Stimulated activated CD4-positive, alpha-beta T cell treated with anti-CD3 and anti-CD28 coated beads, TNF-alpha, amount 100 ng/mL, for 24 hours (primary cell): Measurements from ENCODE around the gene COA6.

Source experiments
- DNase-seq, 3 experiments: peaks; one replicate each; pipeline ENCODE4 v3.0.0-alpha.2; 2020; ENCODE audit warnings: low read depth in 3 of 3

COA6 gene

DNA sequence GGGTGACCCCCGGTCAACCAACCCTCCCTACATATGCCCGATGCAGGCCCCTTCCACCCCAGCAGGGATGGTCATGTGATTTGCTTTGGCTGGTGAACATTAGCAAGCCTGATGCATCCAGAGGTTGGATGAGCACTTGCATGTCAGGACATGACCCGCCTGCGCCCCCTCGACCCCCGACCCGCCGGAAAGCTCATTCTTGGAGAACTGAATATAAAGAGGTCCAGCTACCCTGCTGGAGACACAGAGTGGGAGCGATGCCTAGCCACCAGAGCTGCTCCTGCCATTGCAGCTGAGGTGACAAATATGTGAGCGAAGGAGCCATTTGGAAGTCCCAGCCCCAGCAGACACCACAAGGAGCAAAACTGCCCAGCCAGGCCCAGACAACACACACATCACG is 39.6 kb downstream of the COA6 start:
- no peak for DNase-seq

DNA sequence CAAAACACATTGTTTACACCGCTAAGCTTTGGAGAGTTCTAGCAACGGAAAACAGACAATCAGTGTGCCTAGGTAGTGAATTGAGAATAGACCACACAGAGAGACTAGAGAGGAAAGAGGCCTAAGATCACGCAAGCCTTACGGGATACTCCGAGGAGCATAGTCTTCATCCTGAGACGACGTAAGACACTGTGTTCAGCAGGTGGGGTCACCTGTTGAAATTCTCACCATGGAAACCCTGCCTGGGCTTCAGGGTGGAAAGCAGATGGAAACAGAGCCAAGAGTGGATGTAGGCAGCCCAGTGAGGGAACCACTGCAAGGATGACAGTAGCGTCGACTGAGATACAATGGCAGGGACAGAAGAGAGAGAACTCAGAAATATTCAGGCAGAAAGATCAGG is 40.2 kb downstream of the COA6 start:
- no peak for DNase-seq

- no peak for DNase-seq
These were observed 40.7 kb downstream of the COA6 start for GRCh38 chr1:234413990-234414389.

GRCh38 chr1:234427950-234428646 is 54.8 kb downstream of the COA6 start:
- DNase-seq, result no peak

DNA sequence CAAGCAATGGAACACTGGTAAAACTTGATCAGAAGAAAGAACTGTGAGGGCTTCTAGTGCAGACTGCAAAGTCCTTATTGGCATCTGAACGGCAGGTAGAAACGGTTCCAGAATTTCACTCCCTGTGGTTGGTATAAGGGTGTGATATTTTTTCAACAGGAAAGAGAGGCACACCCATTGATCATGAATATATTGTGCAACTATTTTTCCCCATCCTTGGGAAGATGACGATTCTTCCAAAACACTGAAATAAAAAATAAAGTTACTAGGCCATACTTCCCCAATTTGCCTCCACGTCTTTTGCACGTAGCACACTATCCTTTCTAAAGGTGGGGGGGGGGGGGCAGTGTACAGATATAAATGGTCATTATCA is 56.2 kb downstream of the COA6 start:
- DNase-seq, result no peak

- no peak for DNase-seq
These were observed 57.4 kb downstream of the COA6 start for GRCh38 chr1:234430691-234431090.

DNA sequence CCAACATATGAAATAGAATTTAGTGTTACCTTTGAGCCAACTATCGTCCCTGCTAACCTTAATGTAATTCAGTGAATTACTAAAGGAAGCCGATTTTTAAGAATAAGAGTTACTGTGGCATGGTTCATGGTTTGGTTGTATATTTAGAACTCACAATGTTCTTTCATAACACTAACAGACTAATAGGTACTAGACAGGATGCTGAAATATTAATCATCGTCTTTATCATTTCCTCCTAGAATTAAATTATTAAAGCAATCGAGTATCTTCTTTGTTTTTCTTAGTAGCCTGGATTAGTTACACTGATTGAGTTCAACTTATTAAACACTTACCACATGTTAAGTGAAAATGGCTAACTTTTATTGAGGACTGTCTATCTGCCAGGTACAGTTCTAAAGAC is 58.0 kb downstream of the COA6 start:
- DNase-seq, result no peak

DNA sequence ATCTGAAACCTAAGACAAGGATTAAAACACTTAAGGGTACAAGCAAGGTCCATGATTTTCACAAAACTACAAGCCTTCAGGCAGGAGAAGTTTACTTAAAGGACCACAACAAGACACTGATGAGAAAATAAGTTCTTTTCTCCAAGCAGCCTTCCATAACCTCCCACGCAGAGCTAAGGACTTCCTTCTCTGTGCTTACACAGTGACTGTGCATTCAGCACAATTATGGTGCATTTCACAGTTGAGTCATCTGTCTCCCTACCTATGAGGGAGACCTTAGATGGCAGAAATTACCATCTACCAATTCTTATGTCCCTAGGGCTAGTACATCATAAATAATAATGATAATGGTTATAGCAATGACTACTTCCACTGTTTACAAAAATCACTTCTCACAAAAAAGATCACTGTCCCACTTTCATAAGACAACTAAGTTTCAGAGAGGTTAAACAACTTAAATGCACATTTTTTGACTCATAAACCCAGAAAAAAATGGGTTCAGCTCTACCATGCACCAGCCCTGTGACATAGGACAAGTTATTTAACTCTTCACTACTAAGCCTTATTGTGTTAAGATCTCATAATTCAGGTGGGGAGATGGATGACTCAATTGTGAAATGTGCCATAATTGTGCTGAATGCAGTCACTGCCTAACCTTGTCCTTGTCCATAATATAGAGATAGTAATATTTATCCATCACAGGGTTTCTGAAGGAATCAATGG is 60.5 kb downstream of the COA6 start:
- DNase-seq, result no peak
